SK-N-SH treated with all-trans-retinoic acid at 6 μM for 48 hours (cell line): ENCODE results near the gene PDS5B.

ENCODE experiments used
- ARNTL ChIP-seq: fragments of 450-650 bp; formaldehyde crosslinking; IDR thresholded peaks from 2 replicates; pipeline ENCODE4 v1.5.0; 2020; ENCODE audit warnings: low read depth, mild to moderate bottlenecking, moderate library complexity, borderline replicate concordance
- BACH2 ChIP-seq: fragments of 250-450 bp; sonication (Bioruptor Pico); IDR thresholded peaks from 2 replicates; pipeline ENCODE4 v1.9.0; 2021; ENCODE audit warnings: mild to moderate bottlenecking, borderline replicate concordance
- ESRRG ChIP-seq: fragments of 250-450 bp; sonication (Bioruptor Pico); IDR thresholded peaks from 2 replicates; pipeline ENCODE4 v1.6.1; 2021; ENCODE audit warnings: mild to moderate bottlenecking
- GLIS3 ChIP-seq: fragments of 250-450 bp; sonication (Bioruptor Pico); IDR thresholded peaks from 2 replicates; pipeline ENCODE4 v1.5.0; 2020; ENCODE audit warnings: mild to moderate bottlenecking, moderate library complexity
- PATZ1 ChIP-seq: fragments of 250-450 bp; sonication (Bioruptor Pico); IDR thresholded peaks from 2 replicates; pipeline ENCODE4 v1.8.0; 2020; ENCODE audit warnings: mild to moderate bottlenecking, moderate library complexity, borderline replicate concordance
- RARB ChIP-seq: fragments of 250-450 bp; sonication (Bioruptor Pico); IDR thresholded peaks from 2 replicates; pipeline ENCODE4 v1.8.0; 2021; ENCODE audit warnings: mild to moderate bottlenecking, moderate library complexity
- ZC3H10 ChIP-seq: fragments of 250-450 bp; sonication (Bioruptor Pico); IDR thresholded peaks from 2 replicates; pipeline ENCODE4 v1.5.1; 2021; ENCODE audit warnings: mild to moderate bottlenecking, moderate library complexity
- ZFP3 ChIP-seq: fragments of 250-450 bp; sonication (Bioruptor Pico); IDR thresholded peaks from 2 replicates; pipeline ENCODE4 v1.5.0; 2020; ENCODE audit warnings: mild to moderate bottlenecking, moderate library complexity
- ZFP30 ChIP-seq: fragments of 450-650 bp; formaldehyde crosslinking; IDR thresholded peaks from 2 replicates; pipeline ENCODE4 v1.5.0; 2022; ENCODE audit warnings: mild to moderate bottlenecking, moderate library complexity
- ZNF70 ChIP-seq: fragments of 450-650 bp; formaldehyde crosslinking; IDR thresholded peaks from 2 replicates; pipeline ENCODE4 v1.5.0; 2020; ENCODE audit warnings: mild to moderate bottlenecking, moderate library complexity
- ZNF8 ChIP-seq: fragments of 450-650 bp; formaldehyde crosslinking; IDR thresholded peaks from 2 replicates; pipeline ENCODE4 v1.5.0; 2020; ENCODE audit warnings: mild to moderate bottlenecking, moderate library complexity

- TF ChIP-seq RARB (CRISPR knock-in tag) (no peak), BACH2 (CRISPR knock-in tag) (no peak), ZNF70 (CRISPR knock-in tag) (no peak), ZFP30 (CRISPR knock-in tag) (no peak), PATZ1 (CRISPR knock-in tag) (no peak), ESRRG (CRISPR knock-in tag) (no peak), ARNTL (CRISPR knock-in tag) (no peak), ZNF8 (CRISPR knock-in tag) (no peak), ZC3H10 (CRISPR knock-in tag) (no peak), GLIS3 (CRISPR knock-in tag) (no peak), ZFP3 (CRISPR knock-in tag) (no peak)
Observed at GRCh38 chr13:32781906-32782305, 195.7 kb downstream of the PDS5B start.
